Measurements from ENCODE around the gene BCDIN3D.
"Not testable (repeated sequence)": the region's sequence is repeated elsewhere in the genome, so short reads cannot be mapped to it uniquely, and the experiment has no call there.

BCDIN3D gene

DNA sequence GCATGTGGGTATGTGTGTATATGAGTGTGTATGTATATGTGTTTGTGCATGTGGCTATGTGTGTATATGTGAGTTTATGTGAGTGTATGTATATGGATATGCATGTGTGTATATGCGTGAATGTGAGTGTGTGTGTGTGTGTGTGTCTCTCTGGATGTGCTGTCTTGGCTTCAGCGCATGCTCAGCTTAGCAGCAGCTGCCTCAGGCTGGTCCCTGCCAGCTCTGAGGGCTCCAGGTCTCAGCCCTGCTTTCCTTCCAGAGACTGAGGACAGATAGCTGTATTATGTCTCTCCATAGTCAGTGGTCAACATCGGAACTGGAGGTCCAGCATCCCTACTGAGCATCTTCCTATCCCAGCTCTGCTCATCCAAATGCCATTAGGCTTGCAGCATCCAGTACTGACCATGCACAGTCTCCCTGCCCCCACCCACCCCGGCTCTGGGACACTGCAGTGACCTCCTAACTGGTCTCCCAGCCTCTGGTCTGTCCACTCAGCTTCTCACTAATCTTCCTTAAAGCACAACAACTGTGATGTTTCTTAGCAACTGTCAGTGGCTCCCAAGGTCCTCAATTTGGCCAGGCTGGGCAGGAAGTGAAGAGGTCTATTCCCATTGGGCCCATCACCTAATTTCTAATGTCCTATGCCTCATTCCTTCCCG, 38.0 kb upstream of the BCDIN3D start:
- no peak for DNase-seq (ENCODE audit: extremely low spot score)
- TF ChIP-seq L3MBTL2 (conservative IDR thresholded peaks at IDR 0.05), result no peak
- POLR2A ChIA-PET, result interaction anchor here (1.2 kb wide), 1 partner anchor 14 kb away, joined by 3 read pairs; no protein-coding TSS in a partner anchor
- CTCF ChIA-PET, result no interaction called here

DNA sequence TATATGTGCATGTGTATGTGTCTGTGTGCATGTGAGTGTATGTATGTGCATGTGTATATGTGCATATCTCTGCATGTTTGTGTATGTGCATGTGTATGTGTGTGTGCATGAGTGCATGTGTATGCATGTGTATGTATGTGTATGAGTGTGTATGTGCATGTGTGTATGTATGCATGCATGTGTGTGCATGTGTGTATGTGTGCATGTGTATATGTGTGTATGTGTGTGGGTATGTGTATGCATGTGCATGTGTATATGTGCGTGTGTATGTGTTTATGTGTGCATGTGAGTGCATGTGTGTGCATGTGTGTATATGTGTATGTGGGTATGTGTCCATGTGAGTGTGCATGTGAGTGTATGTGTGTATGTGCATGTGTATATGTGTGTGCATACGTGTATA, 36.2 kb upstream of the BCDIN3D start:
- POLR2A ChIA-PET; CTCF ChIA-PET; DNase-seq (ENCODE audit: extremely low spot score): not testable (repeated sequence)

DNA sequence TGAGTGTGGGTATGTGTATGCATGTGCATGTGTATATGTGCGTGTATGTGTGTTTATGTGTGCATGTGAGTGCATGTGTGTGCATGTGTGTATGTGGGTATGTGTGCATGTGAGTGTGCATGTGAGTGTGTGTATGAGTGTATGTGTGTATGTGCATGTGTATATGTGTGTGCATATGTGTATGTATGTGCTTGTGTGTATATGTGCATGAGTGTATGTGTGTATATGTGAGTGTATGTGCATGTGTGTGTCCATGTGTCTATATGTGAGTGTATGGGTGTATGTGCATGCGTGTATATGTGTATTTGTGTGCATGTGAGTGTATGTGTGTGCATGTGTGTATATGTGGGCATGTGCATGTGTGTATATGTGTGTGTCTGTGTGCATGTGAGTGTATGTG, 35.1 kb upstream of the BCDIN3D start:
- DNase-seq (ENCODE audit: extremely low spot score), result no peak
- TF ChIP-seq ZNF384 (IDR thresholded peaks at IDR 0.05) (no peak), BHLHE40 (IDR thresholded peaks at IDR 0.05; ENCODE audit: borderline replicate concordance) (no peak), NFRKB (IDR thresholded peaks at IDR 0.05) (no peak), LEF1 (IDR thresholded peaks at IDR 0.05; ENCODE audit: borderline replicate concordance) (no peak), HDGF (IDR thresholded peaks at IDR 0.05; ENCODE audit: borderline replicate concordance) (no peak), FOXK2 (IDR thresholded peaks at IDR 0.05) (no peak), SUZ12 (IDR thresholded peaks at IDR 0.05) (no peak), CTBP1 (IDR thresholded peaks at IDR 0.05; ENCODE audit: borderline replicate concordance) (no peak), ARNT (IDR thresholded peaks at IDR 0.05) (no peak), FOXM1 (IDR thresholded peaks at IDR 0.05; ENCODE audit: borderline replicate concordance) (no peak), L3MBTL2 (conservative IDR thresholded peaks at IDR 0.05) (no peak), SP1 (IDR thresholded peaks at IDR 0.05) (no peak), FOXA1 (IDR thresholded peaks at IDR 0.05) (no peak), TARDBP (IDR thresholded peaks at IDR 0.05) (no peak), ELF4 (IDR thresholded peaks at IDR 0.05) (no peak)
- TF ChIP-seq, protein P1, sequence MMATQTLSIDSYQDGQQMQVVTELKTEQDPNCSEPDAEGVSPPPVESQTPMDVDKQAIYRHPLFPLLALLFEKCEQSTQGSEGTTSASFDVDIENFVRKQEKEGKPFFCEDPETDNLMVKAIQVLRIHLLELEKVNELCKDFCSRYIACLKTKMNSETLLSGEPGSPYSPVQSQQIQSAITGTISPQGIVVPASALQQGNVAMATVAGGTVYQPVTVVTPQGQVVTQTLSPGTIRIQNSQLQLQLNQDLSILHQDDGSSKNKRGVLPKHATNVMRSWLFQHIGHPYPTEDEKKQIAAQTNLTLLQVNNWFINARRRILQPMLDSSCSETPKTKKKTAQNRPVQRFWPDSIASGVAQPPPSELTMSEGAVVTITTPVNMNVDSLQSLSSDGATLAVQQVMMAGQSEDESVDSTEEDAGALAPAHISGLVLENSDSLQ (IDR thresholded peaks at IDR 0.05), result no peak
- ChIA-PET POLR2A (no interaction called here), CTCF (no interaction called here)

DNA sequence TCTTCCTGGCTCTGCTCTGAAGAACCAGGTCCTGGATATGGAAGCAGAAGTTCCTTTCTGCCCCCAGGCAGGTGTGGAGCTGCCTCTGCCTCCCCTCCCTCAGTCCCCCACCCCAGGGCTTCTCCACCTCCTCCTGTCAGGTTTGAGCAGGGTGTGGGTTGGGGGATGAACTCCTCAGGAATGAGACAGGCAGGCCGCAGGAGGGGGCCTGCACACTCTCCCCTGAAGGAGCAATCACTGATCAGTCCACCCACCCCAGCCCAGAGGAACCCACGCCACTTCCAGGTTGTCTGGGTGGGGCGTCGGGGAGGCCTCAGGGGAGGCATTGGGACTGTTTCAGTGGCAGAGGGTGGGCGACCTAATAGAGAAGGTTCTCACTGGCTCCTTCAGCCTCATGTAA, 34.2 kb upstream of the BCDIN3D start:
- DNase-seq (ENCODE audit: extremely low spot score), result no peak

DNA sequence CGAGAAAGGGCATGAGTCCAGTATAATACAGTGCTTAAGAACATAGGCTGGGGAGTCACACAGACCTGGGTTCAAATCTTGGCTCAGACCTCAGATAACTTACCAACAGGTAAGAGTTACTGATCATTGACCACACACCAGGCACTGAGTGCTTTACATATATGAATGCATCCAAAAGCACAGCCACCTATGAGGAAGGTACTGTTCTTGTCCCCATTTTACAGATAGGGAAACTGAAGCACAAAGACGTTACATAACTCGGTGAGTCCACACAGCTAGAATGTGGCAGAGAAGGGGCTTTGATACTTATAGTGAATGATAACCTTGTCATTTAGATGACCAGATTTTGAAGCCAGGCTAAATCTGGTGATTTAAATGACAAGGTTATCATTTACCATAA, 33.2 kb upstream of the BCDIN3D start:
- POLR2A ChIA-PET, result no interaction called here
- CTCF ChIA-PET, result no interaction called here
- no peak for TF ChIP-seq ZNF384 (IDR thresholded peaks at IDR 0.05)
- no peak for TF ChIP-seq L3MBTL2 (conservative IDR thresholded peaks at IDR 0.05)
- no peak for TF ChIP-seq CTBP1 (IDR thresholded peaks at IDR 0.05; ENCODE audit: borderline replicate concordance)
- no peak for TF ChIP-seq HDGF (IDR thresholded peaks at IDR 0.05; ENCODE audit: borderline replicate concordance)
- TF ChIP-seq, protein P1 (IDR thresholded peaks at IDR 0.05), result no peak
- TF ChIP-seq BHLHE40 (IDR thresholded peaks at IDR 0.05; ENCODE audit: borderline replicate concordance), result no peak
- TF ChIP-seq SUZ12 (IDR thresholded peaks at IDR 0.05), result no peak
- no peak for TF ChIP-seq FOXK2 (IDR thresholded peaks at IDR 0.05)
- no peak for TF ChIP-seq FOXA1 (IDR thresholded peaks at IDR 0.05)
- TF ChIP-seq ARNT (IDR thresholded peaks at IDR 0.05), result no peak
- no peak for TF ChIP-seq LEF1 (IDR thresholded peaks at IDR 0.05; ENCODE audit: borderline replicate concordance)
- no peak for TF ChIP-seq SP1 (IDR thresholded peaks at IDR 0.05)
- TF ChIP-seq NFRKB (IDR thresholded peaks at IDR 0.05), result no peak
- TF ChIP-seq ELF4 (IDR thresholded peaks at IDR 0.05), result no peak
- TF ChIP-seq TARDBP (IDR thresholded peaks at IDR 0.05), result no peak
- no peak for TF ChIP-seq FOXM1 (IDR thresholded peaks at IDR 0.05; ENCODE audit: borderline replicate concordance)
- no peak for DNase-seq (ENCODE audit: extremely low spot score)

More for the DNA sequence above, 34.2 kb upstream of the BCDIN3D start:
- ChIA-PET CTCF (no interaction called here), POLR2A (no interaction called here)
- no peak for TF ChIP-seq NFRKB (IDR thresholded peaks at IDR 0.05)
- TF ChIP-seq, protein P1 (IDR thresholded peaks at IDR 0.05), result no peak
- no peak for TF ChIP-seq L3MBTL2 (conservative IDR thresholded peaks at IDR 0.05)

DNA sequence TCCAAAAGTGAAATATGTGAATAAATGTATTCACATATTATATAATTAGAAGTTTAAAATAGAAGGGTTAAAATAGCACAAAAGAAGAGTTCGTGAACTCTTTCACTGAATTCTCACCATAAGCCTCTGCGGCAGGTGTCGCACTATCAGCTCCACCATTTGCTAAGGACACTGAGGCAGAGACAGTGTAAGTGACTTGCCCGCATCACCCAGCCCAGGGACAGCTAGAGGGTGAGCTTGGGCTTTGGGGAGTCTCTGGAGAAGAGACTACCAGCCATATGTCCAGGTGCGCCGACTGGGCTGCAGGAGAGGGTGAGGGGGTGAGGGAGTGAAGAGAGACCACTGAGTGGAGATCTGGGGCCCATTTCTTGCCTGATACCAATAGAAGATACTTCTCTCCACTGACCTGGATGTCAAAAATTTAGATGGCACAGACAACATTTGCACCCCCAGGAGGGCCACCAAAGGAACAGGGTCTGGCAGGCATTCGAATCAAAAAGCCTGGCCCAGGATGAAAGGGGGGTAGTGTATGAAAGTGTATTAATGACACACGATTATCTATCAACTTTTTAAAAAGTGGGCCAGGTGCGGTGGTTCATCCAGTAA, 32.3 kb upstream of the BCDIN3D start:
- POLR2A ChIA-PET, result no interaction called here
- no peak for DNase-seq (ENCODE audit: extremely low spot score)
- TF ChIP-seq, protein P1 (IDR thresholded peaks at IDR 0.05), result no peak
- TF ChIP-seq TARDBP (IDR thresholded peaks at IDR 0.05), result no peak
- no peak for TF ChIP-seq ZNF384 (IDR thresholded peaks at IDR 0.05)
- TF ChIP-seq SP1 (IDR thresholded peaks at IDR 0.05), result no peak
- TF ChIP-seq HDGF (IDR thresholded peaks at IDR 0.05; ENCODE audit: borderline replicate concordance), result no peak
- TF ChIP-seq LEF1 (IDR thresholded peaks at IDR 0.05; ENCODE audit: borderline replicate concordance), result no peak
- TF ChIP-seq FOXA1 (IDR thresholded peaks at IDR 0.05), result no peak
- TF ChIP-seq BHLHE40 (IDR thresholded peaks at IDR 0.05; ENCODE audit: borderline replicate concordance), result no peak
- no peak for TF ChIP-seq FOXM1 (IDR thresholded peaks at IDR 0.05; ENCODE audit: borderline replicate concordance)
- no peak for TF ChIP-seq L3MBTL2 (conservative IDR thresholded peaks at IDR 0.05)
- no peak for TF ChIP-seq CTBP1 (IDR thresholded peaks at IDR 0.05; ENCODE audit: borderline replicate concordance)
- no peak for TF ChIP-seq ELF4 (IDR thresholded peaks at IDR 0.05)
- TF ChIP-seq FOXK2 (IDR thresholded peaks at IDR 0.05), result no peak
- TF ChIP-seq ARNT (IDR thresholded peaks at IDR 0.05), result no peak
- no peak for TF ChIP-seq SUZ12 (IDR thresholded peaks at IDR 0.05)
- no peak for TF ChIP-seq NFRKB (IDR thresholded peaks at IDR 0.05)
- CTCF ChIA-PET, result no interaction called here

Measured in HEK293T (cell line).